Keratinocyte (primary cell): ENCODE measurements around the gene RANBP10. TPM values are rescaled to one million over a fixed set of nuclear protein-coding genes. Genes with fewer than 3 reads are reported as not detected.

Experiments used
- DNase-seq: peaks from one replicate; pipeline ENCODE4 v3.0.0-alpha.2; 2011; ENCODE audit warnings: low read depth, missing footprints, low spot score
- FAIRE-seq: peaks from 2 replicates; lab custom pipeline; 2011; peaks lifted over from hg19 to GRCh38; lab: Jason Lieb, UNC
- H2AFZ ChIP-seq: 2 replicates; pipeline ENCODE4 v1.6.0; 2012; ENCODE audit warnings: low read length, control low read depth, inconsistent platforms; ENCODE audit not compliant: control insufficient read depth
- H3K27ac ChIP-seq: 2 replicates; pipeline ENCODE4 v1.5.1; 2011; ENCODE audit warnings: low read length; ENCODE audit not compliant: control insufficient read depth, insufficient read depth
- H3K27me3 ChIP-seq: 3 replicates; pipeline ENCODE4 v1.6.0; 2011; ENCODE audit warnings: low read length; ENCODE audit not compliant: control insufficient read depth, insufficient read depth; ENCODE audit errors: extremely low read depth
- H3K36me3 ChIP-seq, 2 experiments: 2 replicates in 1 of 2; 3 replicates in 1 of 2; pipeline ENCODE4 v1.5.1; 2011; ENCODE audit warnings: low read length in 2 of 2, mild to moderate bottlenecking in 1 of 2; ENCODE audit not compliant: control insufficient read depth in 2 of 2, insufficient read depth in 2 of 2; ENCODE audit errors: extremely low read depth in 1 of 2
- H3K4me1 ChIP-seq: 3 replicates; pipeline ENCODE4 v1.5.1; 2011; ENCODE audit warnings: low read length; ENCODE audit not compliant: control insufficient read depth, insufficient read depth; ENCODE audit errors: extremely low read depth
- H3K4me2 ChIP-seq: 3 replicates; pipeline ENCODE4 v1.6.0; 2011; ENCODE audit warnings: low read depth, low read length; ENCODE audit not compliant: control insufficient read depth, insufficient read depth; ENCODE audit errors: extremely low read depth
- H3K4me3 ChIP-seq, 3 experiments: fragments of 200-600 bp in 1 of 3; sonication (generic) in 1 of 3; 2 replicates in 2 of 3; 3 replicates in 1 of 3; pipeline ENCODE4 v1.5.1; 2011 to 2016; ENCODE audit warnings: low read length in 3 of 3, mild to moderate bottlenecking in 3 of 3, control low read depth in 2 of 3, inconsistent platforms in 1 of 3, low read depth in 1 of 3, mixed read lengths in 1 of 3, mixed run types in 1 of 3, moderate library complexity in 1 of 3; ENCODE audit not compliant: control insufficient read depth in 2 of 3, insufficient read depth in 2 of 3; ENCODE audit errors: extremely low read depth in 1 of 3
- H3K79me2 ChIP-seq: 2 replicates; pipeline ENCODE4 v1.6.0; 2012; ENCODE audit warnings: low read length; ENCODE audit not compliant: control insufficient read depth, insufficient read depth
- H3K9ac ChIP-seq: 3 replicates; pipeline ENCODE4 v1.6.0; 2011; ENCODE audit warnings: low read length; ENCODE audit not compliant: control insufficient read depth, insufficient read depth; ENCODE audit errors: extremely low read depth
- H3K9me1 ChIP-seq: 3 replicates; pipeline ENCODE4 v1.6.0; 2011; ENCODE audit warnings: low read length; ENCODE audit not compliant: control insufficient read depth, insufficient read depth; ENCODE audit errors: extremely low read depth
- H3K9me3 ChIP-seq: 2 replicates; pipeline ENCODE4 v1.5.1; 2012; ENCODE audit warnings: low read depth, low read length; ENCODE audit not compliant: control insufficient read depth
- H4K20me1 ChIP-seq: 3 replicates; pipeline ENCODE4 v1.6.0; 2011; ENCODE audit warnings: low read length; ENCODE audit not compliant: control insufficient read depth, insufficient read depth; ENCODE audit errors: extremely low read depth
- CTCF ChIP-seq, 3 experiments: IDR thresholded peaks in 1 of 3; conservative IDR thresholded peaks in 1 of 3; optimal IDR thresholded peaks in 1 of 3; 2 replicates in 2 of 3; 3 replicates in 1 of 3; pipeline versions ENCODE3 to v1.5.1; 2011; ENCODE audit warnings: low read length in 3 of 3, mild to moderate bottlenecking in 3 of 3, moderate library complexity in 2 of 3, control low read depth in 1 of 3, inconsistent platforms in 1 of 3; ENCODE audit not compliant: insufficient read depth in 2 of 3; ENCODE audit errors: extremely low read depth in 1 of 3
- EZH2 ChIP-seq: IDR thresholded peaks from one replicate; pipeline ENCODE4 v1.6.1; 2012; ENCODE audit warnings: inconsistent platforms, mild to moderate bottlenecking, low read length, moderate library complexity
- dilution Hi-C: fragments of 300-500 bp; cut with MboI; formaldehyde crosslinking; loops from one replicate; pipeline ENCODE4 v1.7.0; 2020; ENCODE audit warnings: low sequenced_read_pairs; ENCODE audit not compliant: extremely low pct_ligation_motif_present
- polyA plus RNA-seq, 5 experiments: library from polyadenylated mRNA; depleted of rRNA in 3 of 5; stranded (reverse) in 3 of 5; stranded (forward) in 1 of 5; unstranded in 1 of 5; fragments of >200 nt; gene quantifications; 1 replicate in 1 of 5; 2 replicates in 3 of 5; 3 replicates in 1 of 5; pipeline versions ENCODE4 v1.2.1 to v1.2.3, GENCODE V29; 2011 to 2012; ENCODE audit warnings: missing spikeins in 2 of 5, low read depth in 1 of 5, low replicate concordance in 1 of 5

RANBP10 gene
- polyA plus RNA-seq, 1 donor (not counting 4 experiments of a cell fraction or from before 2014, with no cell fraction given): 9.5 TPM

- dilution Hi-C loops: no loop called here
Observed at GRCh38 chr16:67730326-67730725, 76.0 kb downstream of the RANBP10 start.

GRCh38 chr16:67729636-67730248, 76.6 kb downstream of the RANBP10 start:
- Histone ChIP-seq H3K4me2 (no peak overlapping the region), H3K27ac (no peak overlapping the region), H3K4me3 (no peak overlapping the region), H3K9me3 (no peaks in the 10 kb centered on the region), H3K9ac (no peak overlapping the region), H3K36me3 (peaks cover 19 to 42% of the 10 kb centered on the region in 2 experiments), H3K79me2 (no peaks in the 10 kb centered on the region), H2AFZ (no peak overlapping the region), H3K4me1 (no peaks in the 10 kb centered on the region), H3K27me3 (no peaks in the 10 kb centered on the region), H4K20me1 (no peaks in the 10 kb centered on the region), H3K9me1 (no peaks in the 10 kb centered on the region)
- FAIRE-seq: no peak
- dilution Hi-C loops: no loop called here
- TF ChIP-seq EZH2: no peak
- no peak for TF ChIP-seq CTCF (optimal IDR thresholded peaks at IDR 0.05 in 1 of 3, IDR thresholded peaks at IDR 0.05 in 1 of 3, conservative IDR thresholded peaks at IDR 0.05 in 1 of 3; ENCODE audit: extremely low read depth in 1 of 3, insufficient read depth in 2 of 3, low read length in 3 of 3)
- DNase-seq: no peak

More at GRCh38 chr16:67730326-67730725, 76.0 kb downstream of the RANBP10 start:
- Histone ChIP-seq H3K79me2 (no peaks in the 10 kb centered on the region), H3K4me1 (no peaks in the 10 kb centered on the region), H2AFZ (no peak overlapping the region), H4K20me1 (no peaks in the 10 kb centered on the region), H3K27me3 (no peaks in the 10 kb centered on the region), H3K4me2 (no peak overlapping the region), H3K9me3 (no peaks in the 10 kb centered on the region), H3K27ac (no peak overlapping the region), H3K4me3 (no peak overlapping the region), H3K9me1 (no peaks in the 10 kb centered on the region), H3K9ac (no peak overlapping the region), H3K36me3 (peaks cover 19 to 42% of the 10 kb centered on the region in 2 experiments)
- FAIRE-seq (no peak), DNase-seq (no peak)
- TF ChIP-seq EZH2 (no peak), CTCF (optimal IDR thresholded peaks at IDR 0.05 in 1 of 3, IDR thresholded peaks at IDR 0.05 in 1 of 3, conservative IDR thresholded peaks at IDR 0.05 in 1 of 3; ENCODE audit: extremely low read depth in 1 of 3, insufficient read depth in 2 of 3, low read length in 3 of 3) (no peak)
